CD14-positive monocyte (primary cell): ENCODE results near the gene ERF. TPM values are rescaled to one million over a fixed set of nuclear protein-coding genes. Genes with fewer than 3 reads are reported as not detected.

ENCODE experiments used
- DNase-seq, 3 donors: peaks; one replicate each; pipeline ENCODE4 v3.0.0-alpha.2; 2011 to 2022
- H2AFZ ChIP-seq: 2 replicates; pipeline ENCODE4 v1.6.0; 2012; ENCODE audit warnings: mild to moderate bottlenecking, low read depth, low read length, inconsistent platforms; ENCODE audit not compliant: insufficient read depth, poor library complexity, severe bottlenecking
- H3K27ac ChIP-seq, 2 donors: 1 replicate in 1 of 2; 2 replicates in 1 of 2; pipeline ENCODE4 v1.5.1; 2012 to 2013; ENCODE audit warnings: low read length in 2 of 2, control low read depth in 1 of 2, inconsistent platforms in 1 of 2, low read depth in 1 of 2, mild to moderate bottlenecking in 1 of 2
- H3K27me3 ChIP-seq, 2 donors: one replicate each; pipeline versions ENCODE4 v1.6.0 to v1.6.1; 2011 to 2013; ENCODE audit warnings: low read length in 2 of 2; ENCODE audit not compliant: control insufficient read depth in 2 of 2, insufficient read depth in 2 of 2
- H3K36me3 ChIP-seq, 2 donors: replicated peaks in 1 of 2; 1 replicate in 1 of 2; 2 replicates in 1 of 2; pipeline versions ENCODE4 v1.5.1 to v1.6.1; 2012 to 2013; ENCODE audit warnings: low read length in 2 of 2, control low read depth in 1 of 2, inconsistent platforms in 1 of 2, mild to moderate bottlenecking in 1 of 2; ENCODE audit not compliant: insufficient read depth in 2 of 2, control insufficient read depth in 1 of 2
- H3K4me1 ChIP-seq, 2 donors: 1 replicate in 1 of 2; 2 replicates in 1 of 2; pipeline versions ENCODE4 v1.5.1 to v1.6.1; 2012 to 2013; ENCODE audit warnings: low read length in 2 of 2, control low read depth in 1 of 2, inconsistent platforms in 1 of 2, mild to moderate bottlenecking in 1 of 2, moderate library complexity in 1 of 2; ENCODE audit not compliant: insufficient read depth in 2 of 2, control insufficient read depth in 1 of 2
- H3K4me2 ChIP-seq: replicated peaks from 2 replicates; pipeline ENCODE3; 2012; ENCODE audit warnings: low read length, moderate library complexity, mild to moderate bottlenecking; ENCODE audit not compliant: poor library complexity, severe bottlenecking; ENCODE audit errors: extremely low read depth
- H3K4me3 ChIP-seq, 3 experiments: fragments of 200-600 bp in 1 of 3; sonication (generic) in 1 of 3; replicated peaks in 1 of 3; 1 replicate in 2 of 3; 2 replicates in 1 of 3; pipeline ENCODE4 v1.5.1; 2011 to 2013; ENCODE audit warnings: low read length in 3 of 3, mild to moderate bottlenecking in 3 of 3, control low read depth in 2 of 3, low read depth in 2 of 3, inconsistent platforms in 1 of 3, moderate library complexity in 1 of 3
- H3K79me2 ChIP-seq: 2 replicates; pipeline ENCODE4 v1.6.0; 2012; ENCODE audit warnings: mild to moderate bottlenecking, control low read depth, inconsistent platforms, low read length, moderate library complexity; ENCODE audit not compliant: insufficient read depth
- H3K9ac ChIP-seq: 2 replicates; pipeline ENCODE4 v1.6.0; 2017; ENCODE audit warnings: low read length, mild to moderate bottlenecking; ENCODE audit not compliant: insufficient read depth, poor library complexity, severe bottlenecking
- H3K9me3 ChIP-seq, 2 donors: replicated peaks in 1 of 2; 1 replicate in 1 of 2; 2 replicates in 1 of 2; pipeline versions ENCODE4 v1.5.1 to v1.6.1; 2012 to 2013; ENCODE audit warnings: low read length in 2 of 2, control low read depth in 1 of 2; ENCODE audit not compliant: control insufficient read depth in 1 of 2, insufficient read depth in 1 of 2
- H4K20me1 ChIP-seq: 2 replicates; pipeline ENCODE4 v1.6.0; 2012; ENCODE audit warnings: mild to moderate bottlenecking, low read length, control low read depth, moderate library complexity; ENCODE audit not compliant: insufficient read depth
- H3K27ac Mint-ChIP-seq, 7 donors: one replicate each; pipeline ENCODE4 v1.8.0; 2020; ENCODE audit warnings: mild to moderate bottlenecking in 7 of 7, mixed read lengths in 7 of 7, moderate library complexity in 6 of 7, inconsistent platforms in 2 of 7
- H3K27me3 Mint-ChIP-seq, 3 donors: one replicate each; pipeline ENCODE4 v1.8.0; 2021 to 2022; ENCODE audit warnings: low read depth in 3 of 3, mild to moderate bottlenecking in 3 of 3, mixed read lengths in 3 of 3, moderate library complexity in 3 of 3, inconsistent platforms in 1 of 3
- H3K36me3 Mint-ChIP-seq, 2 donors: one replicate each; pipeline ENCODE4 v1.8.0; 2020; ENCODE audit warnings: mixed read lengths in 2 of 2, inconsistent platforms in 1 of 2, mild to moderate bottlenecking in 1 of 2
- H3K4me1 Mint-ChIP-seq: one replicate; pipeline ENCODE4 v1.8.0; 2020; ENCODE audit warnings: mild to moderate bottlenecking, mixed read lengths
- H3K4me3 Mint-ChIP-seq, 2 donors: one replicate each; pipeline ENCODE4 v1.8.0; 2020; ENCODE audit warnings: mild to moderate bottlenecking in 2 of 2, mixed read lengths in 2 of 2, moderate library complexity in 1 of 2
- H3K9me3 Mint-ChIP-seq, 7 donors: one replicate each; pipeline ENCODE4 v1.8.0; 2020 to 2022; ENCODE audit warnings: mixed read lengths in 7 of 7, mild to moderate bottlenecking in 6 of 7, moderate library complexity in 6 of 7, inconsistent platforms in 2 of 7
- CTCF ChIP-seq: fragments of 200-600 bp; IDR thresholded peaks from one replicate; pipeline ENCODE4 v1.8.0; 2022; ENCODE audit warnings: antibody characterized with exemption, mild to moderate bottlenecking
- WGBS: methylation state at CpG from one replicate; pipeline ENCODE4 v1.1.5; 2013; ENCODE audit warnings: missing lambda C conversion rate; ENCODE audit not compliant: insufficient coverage; 5-methylcytosine and 5-hydroxymethylcytosine counted together
- intact Hi-C, 2 donors: fragments of 100-400 bp; cut with micrococcal nuclease; formaldehyde crosslinking; loops; one replicate each; pipeline versions ENCODE4 v1.15.0 to v1.15.1; 2023
- polyA plus RNA-seq, 3 donors: library from polyadenylated mRNA; depleted of rRNA in 1 of 3; unstranded in 2 of 3; stranded (reverse) in 1 of 3; fragments of 300-500 nt in 2 of 3; fragments of >200 nt in 1 of 3; fragmentation: Illumina TruSeq in 2 of 3; gene quantifications; 1 replicate in 2 of 3; 2 replicates in 1 of 3; pipeline ENCODE4 v1.2.3, GENCODE V29; 2012 to 2021

ERF gene
- polyA plus RNA-seq, 3 donors: 2.3 to 42.6 (median 3.4) TPM

DNA sequence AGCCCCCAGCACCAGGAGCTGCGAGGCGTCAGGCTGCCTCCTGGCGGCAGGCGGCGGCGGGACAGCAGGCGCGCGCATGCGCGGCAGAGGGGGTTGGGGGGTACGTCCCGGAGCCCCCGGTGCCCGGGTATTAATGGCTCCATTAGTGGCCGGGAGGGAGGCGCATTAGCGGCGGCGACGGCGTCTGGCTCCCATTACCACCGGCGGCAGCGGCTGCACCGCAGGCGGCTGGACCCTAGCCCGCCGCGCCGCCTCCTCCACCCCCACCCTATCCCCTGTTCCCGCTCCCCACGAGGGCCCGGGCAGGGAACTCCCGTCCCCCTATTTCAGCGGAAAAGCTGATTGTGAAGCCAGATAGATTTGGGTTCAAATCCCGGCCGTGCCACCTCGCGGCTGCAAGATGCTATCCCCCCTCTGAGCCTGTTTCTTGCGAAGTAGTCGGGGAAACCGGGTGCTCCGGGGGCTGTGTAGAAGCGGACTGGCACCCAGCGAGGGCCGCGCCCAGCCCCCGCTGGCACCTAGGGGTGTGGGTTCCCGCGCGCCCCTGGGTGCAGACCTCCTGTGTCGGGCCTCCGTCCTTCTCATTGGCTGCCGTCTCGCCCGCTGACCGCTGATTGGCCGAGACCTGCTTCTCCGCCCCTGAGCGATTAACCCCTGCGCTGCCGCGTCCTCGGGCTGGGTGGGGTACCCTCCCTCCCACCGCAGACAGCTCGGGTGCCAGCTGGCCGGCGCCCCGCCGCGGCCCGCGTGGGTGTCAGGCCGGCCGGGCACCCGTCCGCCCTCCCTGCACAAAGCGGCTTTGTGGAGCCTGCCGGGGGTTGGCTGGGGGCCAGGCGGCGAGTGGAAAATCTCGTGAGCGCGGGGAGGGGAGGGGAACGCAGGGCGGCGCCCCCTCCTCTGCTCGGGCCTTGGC is 25.2 kb upstream of the ERF start:
- Histone ChIP-seq H3K4me3 (peak overlapping the region; percentile 78 to 94 (median 86)), H3K27me3 (no peaks in the 10 kb centered on the region), H3K4me1 (peaks cover 52 to 78% of the 10 kb centered on the region in 2 donors), H2AFZ (peak overlapping the region; percentile 65), H4K20me1 (peaks cover 61% of the 10 kb centered on the region), H3K9me3 (no peaks in the 10 kb centered on the region), H3K79me2 (peaks cover 69% of the 10 kb centered on the region), H3K9ac (peak overlapping the region; percentile 64), H3K36me3 (peaks cover 8 to 25% of the 10 kb centered on the region in 2 donors), H3K27ac (peak overlapping the region in 1 of 2 donors; percentile 58), H3K4me2 (peak overlapping the region; percentile 79)
- WGBS: under 1% methylated on average over 72 of the region's 89 CpGs
- no peaks in the 10 kb centered on the region for H3K9me3 Mint-ChIP-seq
- H3K36me3 Mint-ChIP-seq: peaks cover 18 to 26% of the 10 kb centered on the region in 2 donors
- peaks cover 40% of the 10 kb centered on the region for H3K4me1 Mint-ChIP-seq
- peak overlapping the region; percentile 80 to 89 for H3K4me3 Mint-ChIP-seq
- peak overlapping the region in 6 of 7 donors; percentile 64 to 91 (median 80) for H3K27ac Mint-ChIP-seq
- peak; percentile 100 for TF ChIP-seq CTCF
- peak in 2 of 3 donors; percentile 55 to 58 for DNase-seq
- peaks cover 0 to 2% (median 2%) of the 10 kb centered on the region in 3 donors for H3K27me3 Mint-ChIP-seq
- intact Hi-C loops: loop anchor here (5.0 to 10.0 kb wide), 5 partner anchors 38 to 148 kb away; partner anchors contain the start of genes GSK3A (in 2 of the 2) and POU2F2 (in 2 of the 2)

DNA sequence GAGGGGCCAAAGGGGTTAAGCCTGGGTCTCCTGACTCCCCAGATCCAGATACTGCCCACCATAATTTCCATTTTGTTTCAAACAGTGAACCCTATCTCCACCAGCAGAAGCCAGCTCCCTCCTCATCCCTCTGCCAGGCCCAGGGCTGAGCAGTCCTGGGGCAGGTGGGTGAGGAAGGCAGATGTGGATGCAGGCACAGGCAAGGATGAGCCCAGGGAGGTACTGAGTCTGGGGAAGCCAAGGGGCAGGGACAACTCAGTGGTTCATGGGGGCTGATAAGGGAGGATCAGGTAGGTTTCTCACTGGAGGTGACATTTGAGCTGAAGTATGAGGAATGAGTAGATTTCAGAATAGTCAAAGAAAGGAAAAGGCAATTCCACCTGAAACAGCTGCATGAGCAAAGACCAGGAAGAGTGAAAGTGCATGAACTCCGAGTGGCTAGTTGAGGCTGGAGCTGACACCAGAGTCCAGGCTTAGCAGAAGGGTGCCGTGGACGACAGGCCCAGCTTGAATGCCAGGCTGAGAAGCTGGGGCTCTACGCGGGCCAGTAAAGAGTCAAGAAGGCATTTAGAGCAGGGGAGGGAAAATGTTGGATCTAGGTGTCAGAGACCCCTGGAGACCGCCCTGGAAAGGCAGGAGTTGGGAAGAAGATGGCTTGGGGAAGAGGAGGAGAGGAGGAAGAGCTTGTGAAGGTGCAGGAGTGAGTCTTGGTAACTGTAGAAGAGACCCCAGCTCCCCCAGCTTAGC is 24.4 kb upstream of the ERF start:
- Histone ChIP-seq H3K4me1 (peaks cover 45 to 75% of the 10 kb centered on the region in 2 donors), H3K27me3 (no peaks in the 10 kb centered on the region), H3K36me3 (peaks cover 16 to 33% of the 10 kb centered on the region in 2 donors), H3K4me2 (peak overlapping the region; percentile 79), H3K9me3 (no peaks in the 10 kb centered on the region), H3K4me3 (peak overlapping the region; percentile 78 to 94 (median 86)), H4K20me1 (peaks cover 63% of the 10 kb centered on the region), H2AFZ (peak overlapping the region; percentile 65), H3K9ac (peak overlapping the region; percentile 64), H3K79me2 (peaks cover 70% of the 10 kb centered on the region), H3K27ac (peak overlapping the region; percentile 1 to 58)
- Mint-ChIP-seq H3K9me3 (no peaks in the 10 kb centered on the region), H3K36me3 (peaks cover 26 to 34% of the 10 kb centered on the region in 2 donors), H3K4me3 (peak overlapping the region; percentile 80 to 89), H3K4me1 (peaks cover 41% of the 10 kb centered on the region), H3K27me3 (peaks cover 0 to 5% (median 2%) of the 10 kb centered on the region in 3 donors), H3K27ac (peak overlapping the region; percentile 31 to 91 (median 64))
- WGBS: 16% methylated on average over 6 of the region's 6 CpGs
- no peak for TF ChIP-seq CTCF
- intact Hi-C loops: no loop called here
- peak in 1 of 3 donors; percentile 4 for DNase-seq
